ENCODE measurements around the gene APOA1. TPM values are rescaled to one million over a fixed set of nuclear protein-coding genes. Genes with fewer than 3 reads are reported as not detected.

Gene APOA1
- polyA plus RNA-seq, 1 experiment, result not detected

DNA sequence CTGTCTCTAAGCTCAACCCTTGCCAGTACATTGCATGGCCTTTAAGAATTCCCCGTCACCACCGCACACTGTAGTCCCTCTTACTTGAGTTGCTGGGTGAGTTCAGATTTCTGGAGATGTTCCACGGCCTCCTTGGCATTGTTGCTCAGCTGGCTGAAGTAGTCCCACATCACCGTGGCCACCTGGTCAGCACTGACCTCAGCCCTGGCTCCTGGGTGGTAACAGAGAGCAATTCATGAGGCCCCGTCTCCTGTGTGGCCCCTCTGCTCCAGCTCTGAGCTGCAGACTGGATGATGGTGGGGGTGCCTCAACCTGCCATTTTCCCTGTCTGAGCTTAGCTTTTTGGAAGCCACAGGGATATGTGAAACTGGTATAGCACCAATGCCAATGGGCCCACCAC is 14.8 kb downstream of the APOA1 start:
- ChIA-PET POLR2A (interaction anchor here (1.5 kb wide), 1 partner anchor 31 kb away, joined by 4 read pairs; no protein-coding TSS in a partner anchor), CTCF (interaction anchor here (1.2 to 1.5 kb wide), 2 partner anchors 13 to 31 kb away, joined by 5 read pairs; partner anchors contain the start of gene APOA5)
- Histone ChIP-seq H3K9me3 (ENCODE audit: control insufficient read depth, insufficient read depth, low read length) (no peaks in the 10 kb centered on the region), H3K4me3 (ENCODE audit: low read depth, low read length) (no peak overlapping the region), H3K27me3 (ENCODE audit: control insufficient read depth, insufficient read depth, low read length) (peaks cover 8% of the 10 kb centered on the region), H3K27ac (ENCODE audit: low read depth, low read length) (no peak overlapping the region)
- no peak for DNase-seq (ENCODE audit: low read depth, low spot score)
- no peak for TF ChIP-seq CTCF (IDR thresholded peaks at IDR 0.05; ENCODE audit: low read depth, low read length)

DNA sequence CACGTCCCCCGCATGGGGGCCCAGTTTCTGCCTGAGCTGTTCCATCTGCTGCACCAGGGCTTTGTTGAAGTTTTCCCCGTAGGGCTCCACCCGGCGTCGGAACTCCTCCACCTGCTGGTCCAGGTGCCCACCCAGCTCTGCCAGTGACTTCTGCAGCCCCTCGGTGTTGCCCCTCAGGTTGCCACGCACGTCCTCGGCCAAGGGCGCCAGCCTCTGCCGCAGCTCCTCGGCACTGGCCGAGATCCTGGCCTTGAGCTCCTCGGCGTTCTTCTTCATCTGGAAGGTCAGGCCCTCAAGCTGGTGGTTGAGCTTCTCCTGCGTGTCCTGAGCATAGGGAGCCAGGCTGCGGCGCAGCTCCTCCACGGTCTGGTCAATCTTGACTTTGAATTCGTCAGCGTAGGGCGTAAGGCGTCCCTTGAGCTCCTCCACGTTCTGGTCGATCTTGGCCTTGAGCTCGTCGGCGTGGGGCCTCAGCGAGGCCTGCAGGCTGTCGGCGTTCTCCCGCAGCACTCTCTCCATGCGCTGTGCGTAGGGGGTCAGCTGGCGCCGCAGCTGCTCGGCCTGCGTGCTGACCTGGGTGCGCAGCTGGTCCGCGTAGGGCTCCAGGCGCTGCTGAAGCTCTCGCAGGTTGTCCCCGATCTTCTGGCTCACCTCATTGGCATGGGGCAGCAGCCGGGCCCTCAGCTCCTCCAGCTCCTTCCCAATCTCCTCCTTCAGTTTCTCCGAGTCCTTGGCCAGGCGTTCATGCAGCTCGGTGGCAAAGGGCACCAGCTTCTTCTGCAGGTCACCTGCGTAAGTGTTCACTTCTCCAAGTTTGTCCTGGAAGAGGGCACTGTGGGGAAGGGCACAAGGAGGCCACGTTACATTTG is 16.1 kb downstream of the APOA1 start:
- Histone ChIP-seq H3K9me3 (ENCODE audit: control insufficient read depth, insufficient read depth, low read length) (no peaks in the 10 kb centered on the region), H3K27me3 (ENCODE audit: control insufficient read depth, insufficient read depth, low read length) (peaks cover 7% of the 10 kb centered on the region), H3K4me3 (ENCODE audit: low read depth, low read length) (no peak overlapping the region), H3K27ac (ENCODE audit: low read depth, low read length) (no peak overlapping the region)
- no peak for TF ChIP-seq CTCF (IDR thresholded peaks at IDR 0.05; ENCODE audit: low read depth, low read length)
- no peak for DNase-seq (ENCODE audit: low read depth, low spot score)
- CTCF ChIA-PET, result interaction anchor here (1.5 kb wide), 1 partner anchor 14 kb away, joined by 5 read pairs; no protein-coding TSS in a partner anchor
- POLR2A ChIA-PET, result interaction anchor here (1.2 to 1.5 kb wide), 2 partner anchors 14 to 32 kb away, joined by 3 to 4 read pairs; no protein-coding TSS in a partner anchor

- no peak for TF ChIP-seq CTCF (IDR thresholded peaks at IDR 0.05; ENCODE audit: low read depth, low read length)
- POLR2A ChIA-PET, result no interaction called here
- CTCF ChIA-PET, result no interaction called here
- Histone ChIP-seq H3K27me3 (ENCODE audit: control insufficient read depth, insufficient read depth, low read length) (peaks cover 9% of the 10 kb centered on the region), H3K9me3 (ENCODE audit: control insufficient read depth, insufficient read depth, low read length) (no peaks in the 10 kb centered on the region), H3K27ac (ENCODE audit: low read depth, low read length) (no peak overlapping the region), H3K4me3 (ENCODE audit: low read depth, low read length) (no peak overlapping the region)
- DNase-seq (ENCODE audit: low read depth, low spot score), result no peak
These were observed 18.4 kb downstream of the APOA1 start for GRCh38 chr11:116819049-116819448.

- Histone ChIP-seq H3K27ac (ENCODE audit: low read depth, low read length) (no peak overlapping the region), H3K27me3 (ENCODE audit: control insufficient read depth, insufficient read depth, low read length) (peaks cover 7% of the 10 kb centered on the region), H3K4me3 (ENCODE audit: low read depth, low read length) (no peak overlapping the region), H3K9me3 (ENCODE audit: control insufficient read depth, insufficient read depth, low read length) (no peaks in the 10 kb centered on the region)
- ChIA-PET POLR2A (no interaction called here), CTCF (interaction anchor here (2.6 kb wide), 1 partner anchor 24 kb away, joined by 12 read pairs; the partner anchor contains the start of gene APOA5)
- TF ChIP-seq CTCF (IDR thresholded peaks at IDR 0.05; ENCODE audit: low read depth, low read length), result no peak
- DNase-seq (ENCODE audit: low read depth, low spot score), result no peak
These were observed 22.9 kb downstream of the APOA1 start for GRCh38 chr11:116814502-116814901.
